ENCODE measurements around the gene COX20.
"Not testable (repeated sequence)": the region's sequence is repeated elsewhere in the genome, so short reads cannot be mapped to it uniquely, and the experiment has no call there.

Gene COX20

DNA sequence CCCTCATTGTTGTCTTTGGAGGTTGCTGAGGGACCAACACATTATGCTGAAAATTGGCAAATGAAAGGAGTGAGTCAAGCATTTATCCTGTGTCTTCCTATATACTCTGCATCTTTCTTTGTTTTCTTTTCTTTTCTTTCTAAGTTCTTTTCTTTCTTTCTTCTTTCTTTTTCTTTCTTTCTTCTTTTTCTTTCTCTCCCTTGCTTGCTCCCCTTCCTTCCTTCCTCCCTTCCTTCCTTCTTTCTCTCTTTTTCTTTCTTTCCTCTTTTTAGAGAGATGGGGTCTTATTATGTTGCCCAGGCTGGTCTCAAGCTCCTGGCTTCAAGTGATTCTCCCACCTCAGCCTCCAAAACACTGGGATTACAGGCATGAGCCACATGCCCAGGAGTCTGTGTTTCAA is 28.3 kb upstream of the COX20 start:
- no peaks in the 10 kb centered on the region for H3K4me1 Mint-ChIP-seq (ENCODE audit: low read depth)
- no peaks in the 10 kb centered on the region for H3K9me3 Mint-ChIP-seq
- no peaks in the 10 kb centered on the region for H3K36me3 Mint-ChIP-seq (ENCODE audit: low read depth)
- H3K4me3 Mint-ChIP-seq, result no peak overlapping the region
- H3K27me3 Mint-ChIP-seq, result no peaks in the 10 kb centered on the region
- H3K27ac Mint-ChIP-seq, result no peak overlapping the region

DNA sequence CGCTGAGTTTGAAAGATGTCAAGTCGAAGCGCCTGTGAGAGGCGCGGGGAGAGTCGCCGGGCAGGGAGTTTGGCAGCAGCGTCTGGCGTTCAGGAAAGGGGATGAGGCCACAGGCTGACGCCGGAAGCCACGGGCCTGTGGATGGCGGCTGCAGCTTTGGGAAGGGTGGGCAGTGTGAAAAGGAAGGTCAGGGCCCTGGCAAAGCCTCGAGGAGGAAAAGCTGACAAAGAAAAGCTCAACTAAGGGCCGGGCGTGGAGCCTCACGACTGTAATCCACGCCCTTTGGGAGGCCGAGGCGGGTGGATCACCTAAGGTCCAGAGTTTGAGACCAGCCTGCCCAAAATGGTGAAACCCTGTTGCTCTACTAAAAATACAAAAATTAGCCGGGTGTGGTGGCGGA is 25.2 kb upstream of the COX20 start:
- H3K9me3 Mint-ChIP-seq, result no peaks in the 10 kb centered on the region
- H3K4me1 Mint-ChIP-seq (ENCODE audit: low read depth), result peaks cover 12% of the 10 kb centered on the region
- no peaks in the 10 kb centered on the region for H3K36me3 Mint-ChIP-seq (ENCODE audit: low read depth)
- no peak overlapping the region for H3K27ac Mint-ChIP-seq
- H3K27me3 Mint-ChIP-seq, result no peaks in the 10 kb centered on the region
- no peak overlapping the region for H3K4me3 Mint-ChIP-seq

- Mint-ChIP-seq H3K9me3 (no peaks in the 10 kb centered on the region), H3K36me3 (ENCODE audit: low read depth) (no peaks in the 10 kb centered on the region), H3K27me3 (no peaks in the 10 kb centered on the region), H3K4me1 (ENCODE audit: low read depth) (peaks cover 18% of the 10 kb centered on the region), H3K4me3 (no peak overlapping the region), H3K27ac (no peak overlapping the region)
Measured at GRCh38 chr1:244813327-244813726, 22.1 kb upstream of the COX20 start.

GRCh38 chr1:244815600-244816099 is 19.8 kb upstream of the COX20 start:
- no peaks in the 10 kb centered on the region for H3K27me3 Mint-ChIP-seq

GRCh38 chr1:244817415-244817894 is 18.0 kb upstream of the COX20 start:
- H3K27me3 Mint-ChIP-seq, result no peaks in the 10 kb centered on the region
- no peaks in the 10 kb centered on the region for H3K9me3 Mint-ChIP-seq
- H3K4me3 Mint-ChIP-seq, result no peak overlapping the region
- H3K36me3 Mint-ChIP-seq (ENCODE audit: low read depth), result no peaks in the 10 kb centered on the region
- H3K4me1 Mint-ChIP-seq (ENCODE audit: low read depth), result peaks cover 18% of the 10 kb centered on the region
- H3K27ac Mint-ChIP-seq, result no peak overlapping the region

More at GRCh38 chr1:244815600-244816099, 19.8 kb upstream of the COX20 start:
- Mint-ChIP-seq H3K27ac (peak overlapping the region; percentile 68), H3K9me3 (no peaks in the 10 kb centered on the region), H3K4me1 (ENCODE audit: low read depth) (peaks cover 18% of the 10 kb centered on the region), H3K4me3 (peak overlapping the region; percentile 67), H3K36me3 (ENCODE audit: low read depth) (no peaks in the 10 kb centered on the region)

DNA sequence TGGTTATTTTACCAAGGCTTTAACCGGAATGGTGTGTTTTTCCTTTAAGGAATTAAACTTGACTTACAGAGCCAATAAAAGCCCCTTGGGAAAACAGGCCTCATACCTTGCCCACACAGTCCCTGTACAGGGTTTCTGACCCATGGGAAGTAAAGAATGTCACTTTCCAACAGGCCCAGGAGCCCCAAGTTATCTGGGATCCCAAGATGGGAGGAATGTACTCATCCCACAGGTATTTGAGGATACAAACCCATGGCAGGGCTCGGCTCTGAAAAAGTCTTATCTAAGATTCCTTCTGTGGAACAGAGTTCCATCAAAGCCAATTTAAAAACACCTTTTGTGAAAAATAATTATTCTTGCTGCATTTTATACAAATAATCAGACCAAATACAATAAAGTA is 15.3 kb upstream of the COX20 start:
- Mint-ChIP-seq H3K27ac (no peak overlapping the region), H3K9me3 (no peaks in the 10 kb centered on the region), H3K36me3 (ENCODE audit: low read depth) (no peaks in the 10 kb centered on the region), H3K27me3 (no peaks in the 10 kb centered on the region), H3K4me1 (ENCODE audit: low read depth) (peaks cover 7% of the 10 kb centered on the region), H3K4me3 (no peak overlapping the region)

- Mint-ChIP-seq H3K9me3 (no peaks in the 10 kb centered on the region), H3K27ac (no peak overlapping the region), H3K36me3 (ENCODE audit: low read depth) (no peaks in the 10 kb centered on the region), H3K4me3 (no peak overlapping the region), H3K4me1 (ENCODE audit: low read depth) (no peaks in the 10 kb centered on the region), H3K27me3 (no peaks in the 10 kb centered on the region)
Measured at GRCh38 chr1:244821134-244821533, 14.3 kb upstream of the COX20 start.

GRCh38 chr1:244822878-244823277 is 12.6 kb upstream of the COX20 start:
- H3K27ac Mint-ChIP-seq, result no peak overlapping the region
- no peaks in the 10 kb centered on the region for H3K36me3 Mint-ChIP-seq (ENCODE audit: low read depth)
- no peaks in the 10 kb centered on the region for H3K27me3 Mint-ChIP-seq

GRCh38 chr1:244826712-244827111 is 8.7 kb upstream of the COX20 start:
- Mint-ChIP-seq H3K9me3 (no peaks in the 10 kb centered on the region), H3K27me3 (no peaks in the 10 kb centered on the region), H3K4me3 (no peak overlapping the region), H3K36me3 (ENCODE audit: low read depth) (no peaks in the 10 kb centered on the region), H3K4me1 (ENCODE audit: low read depth) (peaks cover 3% of the 10 kb centered on the region), H3K27ac (no peak overlapping the region)

More at GRCh38 chr1:244822878-244823277, 12.6 kb upstream of the COX20 start:
- Mint-ChIP-seq H3K9me3 (no peaks in the 10 kb centered on the region), H3K4me1 (ENCODE audit: low read depth) (no peaks in the 10 kb centered on the region), H3K4me3 (no peak overlapping the region)

DNA sequence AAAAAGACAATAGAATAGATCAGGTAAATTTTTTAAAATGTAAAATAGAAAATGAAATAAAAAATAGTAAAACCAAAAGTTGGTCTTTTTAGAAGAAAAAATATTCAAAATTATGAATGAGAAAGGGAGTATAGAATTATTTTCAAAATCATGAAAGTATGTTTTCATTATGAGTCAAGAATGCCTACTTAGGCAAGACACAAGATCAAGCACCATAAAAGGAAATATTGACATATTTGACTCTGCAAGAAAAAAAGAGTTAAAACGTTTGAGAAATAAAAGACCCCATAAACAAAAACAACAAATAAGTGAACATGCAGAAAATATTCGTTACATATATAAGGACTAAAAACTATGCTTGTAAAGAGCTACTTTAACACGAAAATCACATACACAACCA is 4.8 kb upstream of the COX20 start:
- Mint-ChIP-seq H3K36me3 (ENCODE audit: low read depth) (no peaks in the 10 kb centered on the region), H3K4me3 (no peak overlapping the region), H3K9me3 (no peaks in the 10 kb centered on the region), H3K27ac (no peak overlapping the region), H3K27me3 (no peaks in the 10 kb centered on the region), H3K4me1 (ENCODE audit: low read depth) (peaks cover 17% of the 10 kb centered on the region)

GRCh38 chr1:244833260-244833659 is 2.2 kb upstream of the COX20 start:
- Mint-ChIP-seq H3K4me1 (ENCODE audit: low read depth) (peaks cover 39% of the 10 kb centered on the region), H3K36me3 (ENCODE audit: low read depth) (peaks cover 24% of the 10 kb centered on the region), H3K27ac (peak overlapping the region; percentile 100), H3K4me3 (peak overlapping the region; percentile 99)
- H3K9me3 Mint-ChIP-seq, H3K27me3 Mint-ChIP-seq: not testable (repeated sequence)

- H3K4me1 Mint-ChIP-seq (ENCODE audit: low read depth), result peaks cover 45% of the 10 kb centered on the region
- peak overlapping the region; percentile 99 for H3K4me3 Mint-ChIP-seq
- no peaks in the 10 kb centered on the region for H3K9me3 Mint-ChIP-seq
- H3K36me3 Mint-ChIP-seq (ENCODE audit: low read depth), result peaks cover 30% of the 10 kb centered on the region
- H3K27me3 Mint-ChIP-seq, result no peaks in the 10 kb centered on the region
- peak overlapping the region; percentile 100 for H3K27ac Mint-ChIP-seq
Measured at GRCh38 chr1:244833734-244834542, 1.5 kb upstream of the COX20 start.

DNA sequence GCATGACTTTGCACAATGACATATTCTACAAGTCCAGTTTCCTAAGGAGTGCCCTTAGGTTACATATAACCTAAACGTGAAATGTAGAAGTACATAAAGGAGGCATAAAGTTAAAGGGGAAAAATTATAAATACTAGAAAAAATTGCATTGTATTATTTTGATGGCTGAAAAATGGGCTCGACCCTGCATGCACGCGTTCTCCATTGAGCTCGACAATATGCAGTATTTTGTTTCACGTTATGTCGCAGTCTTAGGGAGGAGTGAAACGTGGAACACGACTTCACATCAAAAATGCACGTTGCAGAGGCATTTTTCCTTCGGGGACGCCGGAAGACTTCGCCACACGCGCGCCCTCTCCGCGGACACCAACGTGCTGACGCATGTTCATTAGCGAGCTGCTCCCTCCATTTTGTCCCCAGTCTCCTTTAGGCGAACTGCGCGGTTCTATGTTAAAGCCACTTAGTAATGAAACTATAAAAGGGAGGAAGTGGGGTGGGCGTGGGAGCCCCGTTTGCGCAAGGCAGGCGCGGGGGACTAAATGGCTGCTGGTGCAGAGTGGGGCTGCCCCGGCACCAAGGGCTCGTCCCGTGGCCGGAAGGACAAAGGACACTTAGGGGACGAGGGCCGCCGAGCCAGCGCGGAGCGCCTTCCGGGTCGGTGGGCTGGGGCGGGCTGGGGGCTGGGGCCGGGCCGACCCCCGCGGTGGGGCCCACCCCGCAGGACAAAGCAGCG is 749 bp upstream of the COX20 start:
- Mint-ChIP-seq H3K27me3 (no peaks in the 10 kb centered on the region), H3K9me3 (no peaks in the 10 kb centered on the region), H3K4me3 (peak overlapping the region; percentile 99), H3K27ac (peak overlapping the region; percentile 100), H3K36me3 (ENCODE audit: low read depth) (peaks cover 38% of the 10 kb centered on the region), H3K4me1 (ENCODE audit: low read depth) (peaks cover 53% of the 10 kb centered on the region)

- Mint-ChIP-seq H3K27me3 (no peaks in the 10 kb centered on the region), H3K36me3 (ENCODE audit: low read depth) (peaks cover 51% of the 10 kb centered on the region), H3K4me1 (ENCODE audit: low read depth) (peaks cover 64% of the 10 kb centered on the region), H3K27ac (peak overlapping the region; percentile 100), H3K4me3 (peak overlapping the region; percentile 99), H3K9me3 (no peaks in the 10 kb centered on the region)
Measured at GRCh38 chr1:244836135-244836521, 670 bp downstream of the COX20 start.

GRCh38 chr1:244836584-244836983 is 1.1 kb downstream of the COX20 start:
- Mint-ChIP-seq H3K4me3 (peak overlapping the region; percentile 99), H3K27me3 (no peaks in the 10 kb centered on the region), H3K27ac (peak overlapping the region; percentile 100), H3K4me1 (ENCODE audit: low read depth) (peaks cover 69% of the 10 kb centered on the region), H3K9me3 (no peaks in the 10 kb centered on the region), H3K36me3 (ENCODE audit: low read depth) (peaks cover 55% of the 10 kb centered on the region)

Data from stimulated activated naive CD8-positive, alpha-beta T cell treated with anti-CD3 and anti-CD28 coated beads, Interleukin-15, Interleukin-2, amounts not matched to agents 100 ng/mL and 50 ng/mL, for 24 hours (primary cell).